HG02943 (cell line): Measurements from ENCODE around the gene C1orf52.

Experiments used
- ATAC-seq: cut with Tn5 transposase; IDR thresholded peaks from one replicate; pipeline ENCODE4 v1.9.1; 2021; ENCODE audit warnings: mild to moderate bottlenecking, low read depth, moderate library complexity; ENCODE audit not compliant: unreplicated experiment

C1orf52 gene

GRCh38 chr1:85259118-85259911 lies at the start of gene C1orf52:
Gene C1orf52 (minus strand): TSS chr1:85259662. CDS start chr1:85259633, 29 bp downstream.
- peak; percentile 99 for ATAC-seq

- no peak for ATAC-seq
These were observed 49.4 kb upstream of the C1orf52 start for GRCh38 chr1:85308833-85309350.

DNA sequence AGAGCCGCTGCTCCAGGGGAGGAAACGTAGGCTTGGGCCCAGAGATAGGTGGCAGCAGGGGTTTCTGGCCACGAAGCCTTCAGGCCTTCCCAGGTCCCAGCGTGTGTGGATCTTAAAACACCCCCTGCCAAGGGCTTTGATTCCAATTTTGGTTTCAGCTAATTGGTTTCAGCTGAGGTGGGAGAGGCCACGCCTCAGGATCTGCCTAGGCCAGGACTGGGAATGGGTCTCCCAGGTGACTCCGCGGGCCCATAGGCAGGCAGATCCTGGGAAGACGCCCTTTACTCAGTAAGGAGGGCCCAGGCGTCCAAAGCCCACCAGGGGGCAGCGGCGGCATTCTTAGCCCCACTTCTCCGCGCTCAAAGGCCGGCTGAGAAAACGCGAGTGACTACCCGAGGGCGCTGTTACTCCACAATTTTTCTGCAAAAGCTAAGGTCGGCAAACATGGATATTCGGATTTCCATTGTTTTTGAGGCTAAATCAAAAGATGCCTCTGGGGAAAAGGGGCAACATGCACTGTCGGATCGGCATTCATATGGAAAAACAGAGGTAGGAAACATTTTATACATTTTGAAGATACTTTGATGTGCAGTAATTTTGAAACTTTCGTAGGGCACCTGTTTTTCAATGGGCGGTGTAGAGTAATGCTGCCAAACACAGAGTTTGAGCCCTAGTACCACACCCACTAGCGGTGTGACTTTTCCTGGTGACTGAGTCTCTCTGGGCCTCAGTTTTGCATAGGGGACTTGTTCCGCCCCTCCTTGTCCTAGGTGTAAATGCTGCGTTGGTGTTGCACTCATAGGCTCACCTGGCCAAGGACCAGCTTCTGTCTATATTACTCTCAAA lies 48.7 kb upstream of the C1orf52 start:
- ATAC-seq, result peak; percentile 78

DNA sequence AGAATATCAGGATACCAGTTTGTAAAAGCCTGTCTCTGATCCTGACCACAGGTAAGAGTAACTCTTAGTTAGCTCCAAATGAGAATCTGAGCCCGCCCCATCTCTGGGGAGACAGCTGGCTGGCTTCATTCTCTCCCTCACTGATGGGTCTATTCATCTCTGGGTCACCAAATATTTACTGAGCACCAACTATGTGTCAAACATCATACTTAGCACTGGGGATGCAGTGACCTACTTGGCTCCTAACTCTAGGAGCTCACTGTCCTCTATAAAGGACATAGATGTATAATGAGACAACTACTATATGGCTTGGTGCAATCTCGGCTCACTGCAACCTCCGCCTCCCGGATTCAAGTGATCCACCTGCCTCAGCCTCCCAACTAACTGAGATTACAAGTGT lies 46.8 kb upstream of the C1orf52 start:
- ATAC-seq, result no peak

GRCh38 chr1:85303440-85304162 lies 44.1 kb upstream of the C1orf52 start:
- ATAC-seq, result no peak

- no peak for ATAC-seq
These were observed 40.7 kb upstream of the C1orf52 start for GRCh38 chr1:85300140-85300539.

- peak; percentile 92 for ATAC-seq
These were observed 38.6 kb upstream of the C1orf52 start for GRCh38 chr1:85297855-85298629.

- no peak for ATAC-seq
These were observed 38.0 kb upstream of the C1orf52 start for GRCh38 chr1:85297538-85297854.

GRCh38 chr1:85296980-85297379 lies 37.5 kb upstream of the C1orf52 start:
- ATAC-seq, result no peak

- ATAC-seq, result no peak
These were observed 36.2 kb upstream of the C1orf52 start for GRCh38 chr1:85295654-85296053.

- ATAC-seq, result no peak
These were observed 35.6 kb upstream of the C1orf52 start for GRCh38 chr1:85295006-85295431.

DNA sequence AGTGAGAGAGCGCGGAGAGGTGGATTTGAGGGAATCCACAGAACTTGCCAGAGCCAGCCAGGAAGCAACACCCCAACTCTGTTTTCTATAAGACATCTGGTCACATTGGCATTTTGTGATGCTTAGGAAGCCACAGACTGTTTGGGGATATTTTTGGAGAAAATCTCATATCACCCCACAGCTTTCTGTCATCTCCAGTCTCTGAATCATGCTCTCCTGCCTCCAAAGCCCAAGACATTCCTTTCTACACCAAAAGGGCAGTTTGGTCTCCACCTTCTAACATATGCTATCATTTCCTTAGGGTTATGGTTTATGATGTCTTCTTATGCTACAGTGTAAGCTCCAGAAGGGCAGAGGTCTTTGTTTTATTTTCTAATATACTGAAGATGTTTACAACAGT lies 31.4 kb upstream of the C1orf52 start:
- ATAC-seq, result no peak

- ATAC-seq, result no peak
These were observed 30.4 kb upstream of the C1orf52 start for GRCh38 chr1:85289848-85290335.

DNA sequence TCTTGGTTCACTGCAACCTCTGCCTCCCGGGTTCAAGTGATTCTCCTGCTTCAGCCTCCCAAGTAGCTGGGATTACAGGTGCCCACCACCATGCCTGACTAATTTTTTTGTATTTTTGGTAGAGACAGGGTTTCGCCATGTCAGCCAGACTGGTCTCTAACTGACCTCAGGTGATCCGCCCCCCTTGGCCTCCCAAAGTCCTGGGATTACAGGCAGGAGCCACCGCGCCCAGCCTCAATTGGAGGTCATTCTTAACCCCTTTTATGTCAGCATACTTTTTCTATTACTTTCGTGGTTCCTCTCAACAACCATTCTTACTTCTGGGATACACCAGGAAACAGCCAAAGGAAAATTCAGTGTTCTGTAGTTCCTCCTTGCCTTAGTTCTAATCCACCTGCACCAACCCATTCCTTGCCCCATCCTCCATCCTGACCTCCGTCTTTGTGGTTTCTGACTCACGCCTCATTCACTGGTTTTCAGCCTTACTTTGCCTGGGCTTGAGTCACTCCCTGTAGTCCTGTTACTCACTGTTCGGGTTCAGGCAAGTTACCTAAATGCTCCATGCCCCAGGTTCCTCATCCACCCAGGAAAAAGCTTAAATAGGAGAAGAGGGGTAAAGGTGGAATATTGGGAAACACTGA lies 29.9 kb upstream of the C1orf52 start:
- ATAC-seq, result no peak

GRCh38 chr1:85284202-85284601 lies 24.7 kb upstream of the C1orf52 start:
- ATAC-seq, result no peak

DNA sequence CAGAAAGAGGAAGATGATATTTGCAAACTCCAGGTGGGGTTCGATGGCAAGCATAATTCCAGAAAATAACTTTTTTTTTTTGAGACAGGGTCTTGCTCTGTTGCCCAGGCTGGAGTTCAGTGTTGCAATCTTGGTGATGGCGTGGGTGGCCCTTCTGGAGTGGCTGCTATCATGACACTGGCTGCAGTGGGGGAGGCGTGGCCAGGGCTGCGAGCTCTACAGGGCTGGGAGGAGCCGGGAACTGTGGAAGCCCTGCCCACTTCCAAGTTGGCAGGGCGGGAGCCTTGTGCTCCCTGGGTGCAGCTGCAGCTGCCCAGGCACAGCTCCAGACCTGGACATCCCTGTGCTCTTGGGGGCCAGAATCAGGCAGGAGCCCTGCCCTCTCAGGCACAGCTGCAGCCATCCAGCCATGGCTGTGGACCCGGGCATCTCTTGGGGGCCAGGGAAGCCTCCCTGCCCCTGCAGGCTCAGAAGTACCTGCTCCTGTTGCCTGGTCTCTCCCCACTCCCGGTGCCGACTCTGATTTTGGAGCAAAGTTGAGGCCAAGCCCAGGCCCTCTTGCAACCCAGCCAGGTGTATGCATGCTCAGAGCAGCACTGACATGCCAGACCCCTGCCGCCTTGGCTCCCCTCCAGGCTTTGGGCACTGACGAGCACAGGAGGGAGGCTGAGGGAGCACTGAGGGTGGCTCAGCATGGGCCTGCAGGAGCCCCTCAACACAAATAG lies 24.2 kb upstream of the C1orf52 start:
- ATAC-seq, result no peak

- no peak for ATAC-seq
These were observed 23.0 kb upstream of the C1orf52 start for GRCh38 chr1:85282424-85282823.

GRCh38 chr1:85280636-85281035 lies 21.2 kb upstream of the C1orf52 start:
- no peak for ATAC-seq
